Inflammatory macrophage treated with lipopolysaccharide for 4 hours (primary cell): ENCODE measurements around the gene GLOD4.

Source experiments
- DNase-seq: peaks from one replicate; pipeline ENCODE4 v3.0.0-alpha.2; 2020

The GLOD4 gene

GRCh38 chr17:733743-734142, 48.3 kb downstream of the GLOD4 start:
- no peak for DNase-seq

GRCh38 chr17:732902-733720, 49.0 kb downstream of the GLOD4 start:
- DNase-seq: no peak

GRCh38 chr17:732067-732901, 49.8 kb downstream of the GLOD4 start, which contains the start of gene TLCD3A:
TSS of gene TLCD3A (plus strand) at chr17:732596. CDS start at chr17:732648, 52 bp downstream.
- DNase-seq: peak; percentile 19

- no peak for DNase-seq
These were observed 50.4 kb downstream of the GLOD4 start for GRCh38 chr17:731644-732066.

GRCh38 chr17:728911-729310, 53.2 kb downstream of the GLOD4 start:
- no peak for DNase-seq

GRCh38 chr17:726271-726919, 55.7 kb downstream of the GLOD4 start:
- no peak for DNase-seq

GRCh38 chr17:725746-726145, 56.3 kb downstream of the GLOD4 start:
- no peak for DNase-seq

- no peak for DNase-seq
These were observed 57.0 kb downstream of the GLOD4 start for GRCh38 chr17:725084-725483.

GRCh38 chr17:721540-721937, 60.5 kb downstream of the GLOD4 start:
- no peak for DNase-seq

GRCh38 chr17:720706-721539, 61.2 kb downstream of the GLOD4 start:
- no peak for DNase-seq

- DNase-seq: no peak
These were observed 64.0 kb downstream of the GLOD4 start for GRCh38 chr17:718075-718474.
